Caco-2 (cell line): ENCODE results near the gene TUT4. TPM values are rescaled to one million over a fixed set of nuclear protein-coding genes. Genes with fewer than 3 reads are reported as not detected.

Experiments used
- BruUV-seq: library from RNA; stranded (reverse); fragments of 400-500 nt; replicated peaks from 2 replicates; lab custom pipeline; 2021; lab: Mats Ljungman, UMichigan
- CTCF ChIA-PET: fragments of 300-600 bp; sonication (Branson Sonifier 250); formaldehyde crosslinking; loops from one replicate; lab custom pipeline; 2022; ENCODE audit warnings: antibody characterized with exemption; lab: Charles Lee
- POLR2A ChIA-PET: fragments of 300-600 bp; sonication (Branson Sonifier 250); formaldehyde crosslinking; loops from one replicate; lab custom pipeline; 2022; ENCODE audit warnings: antibody characterized with exemption; lab: Charles Lee
- DNase-seq, 2 experiments: peaks; one replicate each; pipeline versions ENCODE4 v3.0.0 to v3.0.0-alpha.2; 2020 to 2022
- H3K27me3 ChIP-seq: replicated peaks from 2 replicates; pipeline ENCODE4 v1.6.0; 2011; ENCODE audit warnings: low read length; ENCODE audit not compliant: control insufficient read depth, insufficient read depth
- H3K36me3 ChIP-seq: 2 replicates; pipeline ENCODE4 v1.5.1; 2011; ENCODE audit warnings: low read length; ENCODE audit not compliant: control insufficient read depth, insufficient read depth
- H3K4me1 ChIP-seq: fragments of 250-450 bp; sonication (Bioruptor Pico); 2 replicates; pipeline ENCODE4 v1.5.1; 2020; ENCODE audit warnings: mild to moderate bottlenecking
- H3K4me3 ChIP-seq: 2 replicates; pipeline ENCODE4 v1.5.1; 2011; ENCODE audit warnings: low read depth, mild to moderate bottlenecking, control low read depth, low read length
- H3K9me3 ChIP-seq: fragments of 250-450 bp; sonication (Bioruptor Pico); 2 replicates; pipeline ENCODE4 v1.5.1; 2020; ENCODE audit warnings: mild to moderate bottlenecking, moderate library complexity
- H3K27ac Mint-ChIP-seq: one replicate; pipeline ENCODE4 v1.8.0; 2022; ENCODE audit warnings: mixed read lengths; ENCODE audit not compliant: unreplicated experiment
- H3K27me3 Mint-ChIP-seq: one replicate; pipeline ENCODE4 v1.8.0; 2022; ENCODE audit warnings: mixed read lengths; ENCODE audit not compliant: insufficient read depth, unreplicated experiment
- H3K36me3 Mint-ChIP-seq: one replicate; pipeline ENCODE4 v1.8.0; 2022; ENCODE audit warnings: mild to moderate bottlenecking, mixed read lengths; ENCODE audit not compliant: insufficient read depth, unreplicated experiment
- H3K4me1 Mint-ChIP-seq: one replicate; pipeline ENCODE4 v1.8.0; 2022; ENCODE audit warnings: low read depth, mixed read lengths; ENCODE audit not compliant: unreplicated experiment
- H3K4me3 Mint-ChIP-seq: one replicate; pipeline ENCODE4 v1.8.0; 2022; ENCODE audit warnings: mild to moderate bottlenecking, moderate library complexity, mixed read lengths; ENCODE audit not compliant: unreplicated experiment
- H3K9me3 Mint-ChIP-seq: one replicate; pipeline ENCODE4 v1.8.0; 2022; ENCODE audit warnings: mixed read lengths; ENCODE audit not compliant: unreplicated experiment
- CTCF ChIP-seq, 2 experiments: fragments of 200-600 bp in 1 of 2; IDR thresholded peaks; 1 replicate in 1 of 2; 2 replicates in 1 of 2; pipeline versions ENCODE4 v1.5.1 to v1.8.0; 2011 to 2022; ENCODE audit warnings: antibody characterized with exemption in 1 of 2, control low read depth in 1 of 2, inconsistent platforms in 1 of 2, low read depth in 1 of 2, low read length in 1 of 2, mild to moderate bottlenecking in 1 of 2, moderate library complexity in 1 of 2; ENCODE audit not compliant: insufficient read depth in 1 of 2, severe bottlenecking in 1 of 2, unreplicated experiment in 1 of 2
- intact Hi-C: fragments of 100-400 bp; cut with micrococcal nuclease; formaldehyde crosslinking; loops from one replicate; pipeline ENCODE4 v1.10.0; 2022; ENCODE audit not compliant: unreplicated experiment
- total RNA-seq: library from RNA; stranded (reverse); gene quantifications from 2 replicates; pipeline ENCODE4 v1.2.3, GENCODE V29; 2022

Gene TUT4
- total RNA-seq, 1 experiment from 2014 or later: 54.9 TPM

DNA sequence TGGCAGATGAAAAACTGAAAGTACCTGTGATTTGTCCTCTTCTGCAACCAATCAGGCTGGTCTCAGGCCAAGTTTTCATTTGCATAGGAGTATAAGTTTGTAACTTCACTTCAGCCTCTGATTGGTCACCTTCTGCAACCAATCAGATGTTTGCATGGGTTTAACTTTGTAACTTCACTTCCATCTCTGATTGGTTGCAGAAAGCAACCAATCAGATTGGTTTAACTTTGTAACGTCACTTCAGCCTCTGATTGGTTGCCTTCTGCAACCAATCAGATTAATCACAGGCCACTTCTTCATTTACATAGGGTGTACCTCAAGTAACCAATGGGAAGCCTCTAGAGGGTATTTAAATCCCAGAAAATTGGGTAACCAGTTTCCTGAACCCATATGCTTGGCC lies 18.9 kb upstream of the TUT4 start:
- intact Hi-C loops: no loop called here
- Mint-ChIP-seq H3K9me3 (no peaks in the 10 kb centered on the region), H3K27ac (no peak overlapping the region), H3K27me3 (no peaks in the 10 kb centered on the region), H3K4me3 (no peak overlapping the region), H3K36me3 (no peaks in the 10 kb centered on the region), H3K4me1 (peaks cover 10% of the 10 kb centered on the region)
- DNase-seq: peak in 1 of 2 experiments; percentile 51
- POLR2A ChIA-PET: no interaction called here
- H3K4me1 ChIP-seq: no peaks in the 10 kb centered on the region
- CTCF ChIA-PET: no interaction called here
- TF ChIP-seq CTCF (IDR thresholded peaks at IDR 0.05; ENCODE audit: insufficient read depth in 1 of 2, low read depth in 1 of 2, low read length in 1 of 2, severe bottlenecking in 1 of 2, unreplicated experiment in 1 of 2): no peak
- no peaks in the 10 kb centered on the region for H3K27me3 ChIP-seq
- H3K9me3 ChIP-seq: no peaks in the 10 kb centered on the region
- no peak overlapping the region for H3K4me3 ChIP-seq
- BruUV-seq: no TSS peak
- no peaks in the 10 kb centered on the region for H3K36me3 ChIP-seq

- H3K9me3 ChIP-seq: no peaks in the 10 kb centered on the region
- DNase-seq: no peak
- no peaks in the 10 kb centered on the region for H3K4me1 ChIP-seq
- ChIA-PET CTCF (no interaction called here), POLR2A (no interaction called here)
- Mint-ChIP-seq H3K36me3 (no peaks in the 10 kb centered on the region), H3K27ac (no peak overlapping the region), H3K4me3 (no peak overlapping the region), H3K27me3 (no peaks in the 10 kb centered on the region), H3K4me1 (peaks cover 10% of the 10 kb centered on the region), H3K9me3 (no peaks in the 10 kb centered on the region)
- no peak for TF ChIP-seq CTCF (IDR thresholded peaks at IDR 0.05; ENCODE audit: insufficient read depth in 1 of 2, low read depth in 1 of 2, low read length in 1 of 2, severe bottlenecking in 1 of 2, unreplicated experiment in 1 of 2)
- H3K36me3 ChIP-seq: no peaks in the 10 kb centered on the region
- H3K27me3 ChIP-seq: no peaks in the 10 kb centered on the region
- no TSS peak for BruUV-seq
- intact Hi-C loops: no loop called here
- no peak overlapping the region for H3K4me3 ChIP-seq
Observed at GRCh38 chr1:52569449-52570210, 16.7 kb upstream of the TUT4 start.

GRCh38 chr1:52567943-52568342 lies 15.1 kb upstream of the TUT4 start:
- H3K4me1 Mint-ChIP-seq: peaks cover 10% of the 10 kb centered on the region

More at GRCh38 chr1:52567943-52568342, 15.1 kb upstream of the TUT4 start:
- no peaks in the 10 kb centered on the region for H3K36me3 Mint-ChIP-seq
- BruUV-seq: no TSS peak
- ChIA-PET POLR2A (no interaction called here), CTCF (interaction anchor here (0.6 to 1.2 kb wide), 2 partner anchors 15 to 31 kb away, joined by 3 to 8 read pairs; partner anchors contain the start of gene TUT4)
- no peak overlapping the region for H3K27ac Mint-ChIP-seq
- no peaks in the 10 kb centered on the region for H3K36me3 ChIP-seq
- no peaks in the 10 kb centered on the region for H3K9me3 ChIP-seq
- no peaks in the 10 kb centered on the region for H3K4me1 ChIP-seq
- H3K4me3 Mint-ChIP-seq: no peak overlapping the region
- H3K27me3 ChIP-seq: no peaks in the 10 kb centered on the region
- no peaks in the 10 kb centered on the region for H3K27me3 Mint-ChIP-seq
- no peaks in the 10 kb centered on the region for H3K9me3 Mint-ChIP-seq
- intact Hi-C loops: no loop called here
- TF ChIP-seq CTCF (IDR thresholded peaks at IDR 0.05; ENCODE audit: insufficient read depth in 1 of 2, low read depth in 1 of 2, low read length in 1 of 2, severe bottlenecking in 1 of 2, unreplicated experiment in 1 of 2): no peak
- no peak for DNase-seq
- no peak overlapping the region for H3K4me3 ChIP-seq
